Measurements from ENCODE around the gene RSBN1L.
A peak's percentile ranks its signal among the peaks of the same experiment; 100 is the strongest.

The RSBN1L gene

DNA sequence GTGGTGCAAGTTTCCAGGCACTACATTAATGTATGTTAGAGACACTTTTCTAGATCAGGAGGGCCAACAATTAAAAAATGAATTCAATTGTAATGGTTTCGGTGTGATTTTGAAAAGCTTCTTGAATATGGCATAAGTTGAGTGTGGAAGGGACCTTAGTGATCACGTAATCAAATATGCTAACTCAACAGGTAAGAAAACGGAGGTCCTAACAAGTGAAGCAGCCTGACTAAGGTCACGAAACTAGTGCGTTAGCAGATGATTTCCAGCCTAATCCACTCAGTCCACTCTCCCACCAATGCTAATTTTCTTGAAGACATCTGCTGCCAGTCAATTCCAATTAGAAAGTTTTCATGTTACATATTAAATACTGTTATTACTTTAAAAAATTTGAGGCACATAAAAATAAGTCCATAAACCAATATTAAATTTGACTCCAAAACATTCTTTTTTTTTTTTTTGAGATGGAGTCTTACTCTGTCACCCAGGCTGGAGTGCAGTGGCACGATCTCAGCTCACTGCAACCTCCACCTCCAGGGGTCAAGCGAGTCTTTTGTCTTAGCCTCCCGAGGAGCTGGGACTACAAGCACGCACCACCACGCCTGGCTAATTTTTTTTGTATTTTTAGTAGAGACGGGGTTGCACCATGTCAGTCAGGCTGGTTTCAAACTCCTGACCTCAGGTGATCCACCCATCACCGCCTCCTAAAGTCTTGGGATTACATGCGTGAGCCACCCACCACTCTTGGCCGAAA is 2.3 kb upstream of the RSBN1L start:
- DNase-seq (ENCODE audit: low spot score), result no peak
- TF ChIP-seq, protein P1, sequence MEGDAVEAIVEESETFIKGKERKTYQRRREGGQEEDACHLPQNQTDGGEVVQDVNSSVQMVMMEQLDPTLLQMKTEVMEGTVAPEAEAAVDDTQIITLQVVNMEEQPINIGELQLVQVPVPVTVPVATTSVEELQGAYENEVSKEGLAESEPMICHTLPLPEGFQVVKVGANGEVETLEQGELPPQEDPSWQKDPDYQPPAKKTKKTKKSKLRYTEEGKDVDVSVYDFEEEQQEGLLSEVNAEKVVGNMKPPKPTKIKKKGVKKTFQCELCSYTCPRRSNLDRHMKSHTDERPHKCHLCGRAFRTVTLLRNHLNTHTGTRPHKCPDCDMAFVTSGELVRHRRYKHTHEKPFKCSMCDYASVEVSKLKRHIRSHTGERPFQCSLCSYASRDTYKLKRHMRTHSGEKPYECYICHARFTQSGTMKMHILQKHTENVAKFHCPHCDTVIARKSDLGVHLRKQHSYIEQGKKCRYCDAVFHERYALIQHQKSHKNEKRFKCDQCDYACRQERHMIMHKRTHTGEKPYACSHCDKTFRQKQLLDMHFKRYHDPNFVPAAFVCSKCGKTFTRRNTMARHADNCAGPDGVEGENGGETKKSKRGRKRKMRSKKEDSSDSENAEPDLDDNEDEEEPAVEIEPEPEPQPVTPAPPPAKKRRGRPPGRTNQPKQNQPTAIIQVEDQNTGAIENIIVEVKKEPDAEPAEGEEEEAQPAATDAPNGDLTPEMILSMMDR (conservative IDR thresholded peaks at IDR 0.05; ENCODE audit: low read depth), result no peak
- H3K27ac ChIP-seq, result peak overlapping the region; percentile 92; the same call in 1 of the 2 replicates
- ChIA-PET POLR2A (ENCODE audit: low non-redundant PET) (no interaction called here), CTCF (no interaction called here)

DNA sequence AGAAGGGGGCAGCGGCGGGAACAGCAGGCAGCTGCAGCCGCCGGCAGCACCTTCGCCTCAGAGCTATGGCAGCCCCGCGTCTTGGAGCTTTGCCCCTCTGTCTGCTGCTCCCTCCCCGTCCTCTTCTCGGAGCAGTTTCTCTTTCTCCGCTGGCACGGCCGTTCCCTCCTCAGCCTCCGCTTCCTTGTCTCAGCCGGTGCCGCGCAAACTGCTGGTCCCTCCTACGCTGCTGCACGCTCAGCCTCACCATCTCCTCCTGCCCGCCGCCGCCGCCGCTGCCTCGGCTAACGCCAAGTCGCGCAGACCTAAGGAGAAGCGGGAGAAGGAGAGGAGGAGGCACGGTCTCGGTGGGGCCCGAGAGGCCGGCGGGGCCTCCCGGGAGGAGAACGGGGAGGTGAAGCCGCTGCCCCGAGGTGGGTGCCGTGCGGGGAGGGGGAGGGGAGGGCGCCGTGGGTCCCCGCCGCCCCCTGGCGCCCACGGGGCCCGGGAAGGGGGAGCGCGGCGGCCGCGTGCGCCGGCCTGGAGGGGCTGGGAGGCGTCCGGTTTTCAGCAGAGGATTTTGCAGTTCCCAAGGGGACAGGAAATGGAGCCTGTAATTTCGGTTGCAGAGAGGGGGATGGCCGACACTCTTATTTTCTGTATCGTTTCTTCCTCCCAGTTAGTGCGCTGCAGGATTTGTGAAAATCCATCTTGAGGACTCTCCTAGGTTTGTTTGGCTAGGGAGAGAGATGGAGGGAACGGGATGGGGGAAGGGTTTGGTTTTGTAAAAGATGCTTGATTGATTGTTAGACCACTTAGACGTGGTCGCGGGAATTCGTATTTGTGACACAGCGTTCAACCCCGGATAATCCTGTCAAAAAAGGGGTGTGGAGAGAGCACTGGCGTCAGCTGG is 630 bp downstream of the RSBN1L start:
- TF ChIP-seq, protein P1 (conservative IDR thresholded peaks at IDR 0.05; ENCODE audit: low read depth), result peak; percentile 1; the same call in 1 of the 2 replicates
- peak; percentile 54 for DNase-seq (ENCODE audit: low spot score)
- H3K27ac ChIP-seq, result peak overlapping the region; percentile 92
- ChIA-PET CTCF (interaction anchor here (0.6 to 1.1 kb wide), 2 partner anchors 17 to 62 kb away, joined by 3 to 6 read pairs; no protein-coding TSS in a partner anchor), POLR2A (ENCODE audit: low non-redundant PET) (interaction anchor here (1.3 kb wide), 2 partner anchors 22 to 25 kb away, joined by 3 read pairs; no protein-coding TSS in a partner anchor)

DNA sequence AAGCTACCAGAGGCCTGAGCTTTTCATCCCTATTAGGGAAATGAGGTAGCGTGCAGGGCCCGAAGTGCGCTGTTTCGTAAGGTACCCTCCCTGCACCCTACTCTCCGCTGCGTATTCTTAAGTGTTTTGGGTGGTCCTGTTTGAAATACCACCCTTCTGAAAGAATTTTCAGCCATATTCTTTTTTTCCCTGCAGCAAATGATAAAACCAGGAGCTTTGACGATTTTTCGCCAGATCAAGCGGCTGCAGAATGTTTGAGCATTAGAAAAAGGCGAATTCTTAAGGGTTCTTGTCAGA is 1.2 kb downstream of the RSBN1L start:
- CTCF ChIA-PET, result interaction anchor here (0.6 to 1.1 kb wide), 2 partner anchors 16 to 62 kb away, joined by 3 to 6 read pairs; no protein-coding TSS in a partner anchor
- H3K27ac ChIP-seq, result peak overlapping the region; percentile 92
- no peak for DNase-seq (ENCODE audit: low spot score)
- POLR2A ChIA-PET (ENCODE audit: low non-redundant PET), result interaction anchor here (1.3 kb wide), 1 partner anchor 24 kb away, joined by 3 read pairs; no protein-coding TSS in a partner anchor
- TF ChIP-seq, protein P1 (conservative IDR thresholded peaks at IDR 0.05; ENCODE audit: low read depth), result no peak

DNA sequence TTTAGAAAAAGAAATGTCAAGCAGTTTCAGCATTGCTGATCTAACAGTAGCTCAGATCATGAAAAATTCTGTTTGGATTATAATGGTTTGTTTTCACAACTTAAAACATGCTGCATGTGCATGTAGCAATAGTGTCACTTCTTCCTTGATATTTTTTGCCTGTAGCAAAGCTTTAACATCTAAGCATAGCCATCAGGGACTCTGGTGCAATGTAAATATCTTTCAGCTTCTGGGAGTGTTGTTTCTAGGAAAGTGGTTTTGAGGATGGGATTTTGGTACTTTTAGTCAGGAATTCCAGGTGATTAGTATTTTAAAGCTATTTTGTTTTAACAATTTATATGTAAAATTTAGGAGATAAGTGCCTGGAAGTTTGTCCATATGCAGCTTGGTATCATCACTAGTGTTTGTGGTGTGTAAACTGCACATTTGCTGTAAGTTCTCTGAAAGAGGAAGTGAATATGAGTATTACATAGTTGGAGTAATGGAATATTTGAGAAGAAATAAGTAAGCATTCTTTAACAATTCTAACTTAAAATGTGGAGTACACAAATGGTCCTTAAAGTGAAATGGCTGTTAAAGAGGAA is 1.9 kb downstream of the RSBN1L start:
- TF ChIP-seq, protein P1 (conservative IDR thresholded peaks at IDR 0.05; ENCODE audit: low read depth), result no peak
- CTCF ChIA-PET, result interaction anchor here (1.1 kb wide), 1 partner anchor 61 kb away, joined by 6 read pairs; no protein-coding TSS in a partner anchor
- POLR2A ChIA-PET (ENCODE audit: low non-redundant PET), result interaction anchor here (1.3 kb wide), 1 partner anchor 24 kb away, joined by 3 read pairs; no protein-coding TSS in a partner anchor
- H3K27ac ChIP-seq, result no peak overlapping the region
- no peak for DNase-seq (ENCODE audit: low spot score)

DNA sequence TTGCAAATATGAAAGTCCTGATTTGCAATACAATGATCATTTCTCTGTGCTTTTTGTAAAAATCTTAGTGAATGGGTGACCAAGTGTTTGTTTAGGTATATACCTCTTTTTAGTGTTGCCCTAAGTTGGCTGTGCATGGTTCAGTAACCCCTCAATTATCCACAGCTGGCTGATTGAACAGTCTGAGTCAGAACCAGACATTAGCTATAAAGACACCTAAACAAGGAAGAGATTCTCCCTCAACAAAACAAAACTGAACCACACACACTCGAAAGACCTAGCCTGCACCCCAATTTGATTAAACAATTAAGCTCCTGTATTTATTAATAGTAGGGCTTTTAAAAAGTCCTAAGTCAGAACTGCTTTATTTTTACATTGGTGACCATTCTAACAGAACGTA is 2.8 kb downstream of the RSBN1L start:
- ChIA-PET POLR2A (ENCODE audit: low non-redundant PET) (no interaction called here), CTCF (interaction anchor here (0.6 kb wide), 1 partner anchor 241 kb away, joined by 4 read pairs; no protein-coding TSS in a partner anchor)
- TF ChIP-seq, protein P1 (conservative IDR thresholded peaks at IDR 0.05; ENCODE audit: low read depth), result no peak
- no peak for DNase-seq (ENCODE audit: low spot score)
- H3K27ac ChIP-seq, result no peak overlapping the region

DNA sequence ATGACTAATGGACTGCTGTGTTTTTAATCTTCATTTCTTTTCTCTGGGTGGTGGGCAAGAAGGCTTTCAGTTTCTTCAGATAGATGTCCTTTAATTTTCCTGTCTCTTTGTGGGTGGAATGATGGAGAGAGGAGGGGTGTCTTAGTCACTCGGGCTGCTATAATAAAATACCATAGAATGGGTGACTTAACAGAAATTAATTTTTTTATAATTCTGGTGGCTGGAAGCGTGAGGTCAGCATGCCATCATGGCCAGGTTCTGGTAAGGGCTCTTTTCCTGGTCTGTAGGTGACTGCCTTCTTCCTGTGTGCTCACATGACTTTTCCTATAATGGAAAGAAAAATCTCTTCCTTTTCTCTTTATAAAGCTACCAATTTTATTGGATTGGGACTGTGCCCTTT is 6.3 kb downstream of the RSBN1L start:
- no peak overlapping the region for H3K27ac ChIP-seq
- DNase-seq (ENCODE audit: low spot score), result no peak
- ChIA-PET POLR2A (ENCODE audit: low non-redundant PET) (no interaction called here), CTCF (interaction anchor here (0.6 kb wide), 1 partner anchor 162 kb away, joined by 3 read pairs; no protein-coding TSS in a partner anchor)
- TF ChIP-seq, protein P1 (conservative IDR thresholded peaks at IDR 0.05; ENCODE audit: low read depth), result no peak
